ENCODE measurements around the gene AFMID. TPM values are rescaled to one million over a fixed set of nuclear protein-coding genes. Genes with fewer than 3 reads are reported as not detected.

The AFMID gene
- total and polyA plus RNA-seq, 2 donors from 2014 or later, result 63.9 to 118 TPM

DNA sequence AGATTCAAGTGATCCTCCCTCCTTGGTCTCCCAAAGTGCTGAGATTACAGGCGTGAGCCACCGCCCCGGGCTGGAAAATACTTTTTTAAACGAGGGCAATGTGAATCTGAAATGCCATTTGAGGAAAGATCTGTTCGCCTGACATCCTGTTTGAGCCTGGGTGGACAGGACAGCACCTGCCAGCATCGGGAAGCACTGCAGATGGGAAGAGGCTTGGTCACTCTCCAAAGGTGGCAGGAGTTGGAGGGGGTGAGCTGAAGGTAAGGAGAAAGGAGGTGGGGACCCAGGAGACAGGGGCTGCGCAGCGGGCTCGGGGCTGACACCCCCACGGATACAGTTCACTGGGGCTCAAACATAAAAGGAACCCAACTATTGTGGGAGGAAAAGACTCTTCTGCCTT is 22.9 kb downstream of the AFMID start:
- no peak for TF ChIP-seq CTCF (IDR thresholded peaks at IDR 0.05; ENCODE audit: borderline replicate concordance, extremely low read depth, insufficient read depth)
- FAIRE-seq, result no peak
- no peaks in the 10 kb centered on the region for H3K27me3 ChIP-seq (ENCODE audit: control insufficient read depth, insufficient read depth, low read length)

DNA sequence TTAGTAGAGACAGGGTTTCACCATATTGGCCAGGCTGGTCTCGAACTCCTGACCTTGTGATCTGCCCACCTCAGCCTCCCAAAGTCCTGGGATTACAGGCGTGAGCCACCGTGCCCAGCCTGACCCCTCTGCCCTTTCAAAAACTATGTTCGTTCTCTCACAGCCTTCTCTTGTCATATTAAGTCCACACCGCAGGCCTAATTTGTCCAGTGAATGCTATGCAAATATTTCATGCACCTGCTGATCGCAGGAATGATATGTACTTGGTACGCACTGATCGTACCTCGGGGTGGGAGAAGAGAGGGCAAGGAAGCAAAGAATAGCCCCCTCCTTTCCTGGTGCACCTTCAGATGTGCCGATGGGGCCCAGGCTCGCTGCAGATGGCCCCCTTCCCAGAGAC is 23.9 kb downstream of the AFMID start:
- DNase-seq, result no peak
- no peak for FAIRE-seq
- H3K27ac ChIP-seq (ENCODE audit: low read depth in 2 of 2, low read length in 2 of 2), result no peak overlapping the region

More for the DNA sequence above, 22.9 kb downstream of the AFMID start:
- no peak for DNase-seq
- no peaks in the 10 kb centered on the region for H3K9me3 ChIP-seq (ENCODE audit: control insufficient read depth in 2 of 3, insufficient read depth in 1 of 3, low read length in 3 of 3)
- H3K36me3 ChIP-seq (ENCODE audit: control insufficient read depth in 2 of 3, insufficient read depth in 3 of 3, low read length in 3 of 3), result peaks cover 0 to under 1% (median 0%) of the 10 kb centered on the region in 3 donors
- no peak overlapping the region for H3K27ac ChIP-seq (ENCODE audit: low read depth in 2 of 2, low read length in 2 of 2)
- H3K4me1 ChIP-seq (ENCODE audit: control insufficient read depth in 2 of 3, insufficient read depth in 2 of 3, low read depth in 1 of 3, low read length in 3 of 3), result peaks cover 0 to 3% (median 0%) of the 10 kb centered on the region in 3 donors
- H3K4me3 ChIP-seq (ENCODE audit: low read length in 3 of 3), result no peak overlapping the region
- H3K9ac ChIP-seq (ENCODE audit: low read length in 3 of 3), result no peak overlapping the region
- intact Hi-C loops (cut with DNase I), result no loop called here

GRCh38 chr17:78214016-78214705 is 27.0 kb downstream of the AFMID start, which contains the start of gene BIRC5:
TSS of gene BIRC5 (plus strand) at chr17:78214253. CDS start at chr17:78214317, 64 bp downstream.
- no peak within 1 kb of the TSS for H3K27ac ChIP-seq (ENCODE audit: low read depth in 2 of 2, low read length in 2 of 2)
- intact Hi-C loops (cut with DNase I), result no loop called here
- DNase-seq (peak; percentile 88 to 96 (median 93)), FAIRE-seq (no peak)
- no peak for TF ChIP-seq CTCF (IDR thresholded peaks at IDR 0.05; ENCODE audit: borderline replicate concordance, extremely low read depth, insufficient read depth)
- H3K9ac ChIP-seq (ENCODE audit: low read length in 3 of 3), result peak within 1 kb of the TSS in 1 of 3 donors; percentile 51
- peaks cover 0 to 3% (median 0%) of the 10 kb centered on the region in 3 donors for H3K4me1 ChIP-seq (ENCODE audit: control insufficient read depth in 2 of 3, insufficient read depth in 2 of 3, low read depth in 1 of 3, low read length in 3 of 3)
- no peaks in the 10 kb centered on the region for H3K27me3 ChIP-seq (ENCODE audit: control insufficient read depth, insufficient read depth, low read length)
- H3K36me3 ChIP-seq (ENCODE audit: control insufficient read depth in 2 of 3, insufficient read depth in 3 of 3, low read length in 3 of 3), result no peaks in the 10 kb centered on the region
- no peaks in the 10 kb centered on the region for H3K9me3 ChIP-seq (ENCODE audit: control insufficient read depth in 2 of 3, insufficient read depth in 1 of 3, low read length in 3 of 3)
- H3K4me3 ChIP-seq (ENCODE audit: low read length in 3 of 3), result peak within 1 kb of the TSS in 1 of 3 donors; percentile 57

More for the DNA sequence above, 23.9 kb downstream of the AFMID start:
- Histone ChIP-seq H3K4me1 (ENCODE audit: control insufficient read depth in 2 of 3, insufficient read depth in 2 of 3, low read depth in 1 of 3, low read length in 3 of 3) (peaks cover 0 to 3% (median 0%) of the 10 kb centered on the region in 3 donors), H3K9ac (ENCODE audit: low read length in 3 of 3) (no peak overlapping the region), H3K27me3 (ENCODE audit: control insufficient read depth, insufficient read depth, low read length) (no peaks in the 10 kb centered on the region), H3K4me3 (ENCODE audit: low read length in 3 of 3) (no peak overlapping the region), H3K9me3 (ENCODE audit: control insufficient read depth in 2 of 3, insufficient read depth in 1 of 3, low read length in 3 of 3) (no peaks in the 10 kb centered on the region), H3K36me3 (ENCODE audit: control insufficient read depth in 2 of 3, insufficient read depth in 3 of 3, low read length in 3 of 3) (no peaks in the 10 kb centered on the region)
- intact Hi-C loops (cut with DNase I), result no loop called here
- no peak for TF ChIP-seq CTCF (IDR thresholded peaks at IDR 0.05; ENCODE audit: borderline replicate concordance, extremely low read depth, insufficient read depth)
